Hepatocyte (in vitro differentiated cells): ENCODE measurements around the gene SIRPG.

Experiments
- EZH2 ChIP-seq: fragments of 200-600 bp; sonication (generic); IDR thresholded peaks from 2 replicates; pipeline ENCODE4 v1.6.1; 2016; ENCODE audit warnings: antibody characterized with exemption, mild to moderate bottlenecking, borderline replicate concordance
- EZH2phosphoT487 ChIP-seq: fragments of 200-600 bp; sonication (generic); IDR thresholded peaks from one replicate; pipeline ENCODE4 v1.6.1; 2018; ENCODE audit warnings: antibody characterized with exemption, mild to moderate bottlenecking, low read depth, moderate library complexity; ENCODE audit not compliant: unreplicated experiment, severe bottlenecking
- TF ChIP-seq, protein P1 (sequence below): fragments of 200-600 bp; sonication (generic); IDR thresholded peaks from 2 replicates; pipeline ENCODE4 v1.5.1; 2016; ENCODE audit warnings: antibody characterized with exemption, mild to moderate bottlenecking; ENCODE audit not compliant: poor library complexity

DNA sequence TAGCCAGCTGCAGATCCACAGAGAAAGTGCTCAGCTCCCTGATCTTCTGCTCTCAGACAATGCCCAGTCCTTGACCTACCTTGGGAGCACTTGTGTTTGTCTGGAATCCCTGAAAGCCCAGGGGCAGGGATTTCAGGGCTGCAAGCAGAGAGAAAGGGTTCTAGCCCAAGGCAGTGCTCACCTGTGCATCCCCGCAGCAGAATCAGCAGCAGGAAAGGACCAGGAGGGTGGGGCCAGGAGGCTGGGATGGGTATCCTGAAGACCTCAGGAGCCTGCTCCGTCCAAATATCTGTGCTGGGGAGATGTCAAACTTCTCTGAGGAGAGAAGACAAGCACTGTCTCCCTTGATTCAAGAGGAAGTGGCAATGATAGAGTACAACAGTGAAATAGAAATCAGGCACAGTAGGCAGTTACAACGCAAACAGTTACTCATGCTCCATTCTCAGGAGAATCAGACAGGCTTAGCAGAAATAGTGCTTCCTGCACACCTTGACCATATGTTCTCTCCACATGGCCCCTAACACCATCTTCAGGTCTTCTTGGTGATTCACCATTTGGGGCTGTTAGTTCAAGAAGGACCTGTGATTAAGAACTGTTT is 28.7 kb upstream of the SIRPG start:
- TF ChIP-seq, protein P1, sequence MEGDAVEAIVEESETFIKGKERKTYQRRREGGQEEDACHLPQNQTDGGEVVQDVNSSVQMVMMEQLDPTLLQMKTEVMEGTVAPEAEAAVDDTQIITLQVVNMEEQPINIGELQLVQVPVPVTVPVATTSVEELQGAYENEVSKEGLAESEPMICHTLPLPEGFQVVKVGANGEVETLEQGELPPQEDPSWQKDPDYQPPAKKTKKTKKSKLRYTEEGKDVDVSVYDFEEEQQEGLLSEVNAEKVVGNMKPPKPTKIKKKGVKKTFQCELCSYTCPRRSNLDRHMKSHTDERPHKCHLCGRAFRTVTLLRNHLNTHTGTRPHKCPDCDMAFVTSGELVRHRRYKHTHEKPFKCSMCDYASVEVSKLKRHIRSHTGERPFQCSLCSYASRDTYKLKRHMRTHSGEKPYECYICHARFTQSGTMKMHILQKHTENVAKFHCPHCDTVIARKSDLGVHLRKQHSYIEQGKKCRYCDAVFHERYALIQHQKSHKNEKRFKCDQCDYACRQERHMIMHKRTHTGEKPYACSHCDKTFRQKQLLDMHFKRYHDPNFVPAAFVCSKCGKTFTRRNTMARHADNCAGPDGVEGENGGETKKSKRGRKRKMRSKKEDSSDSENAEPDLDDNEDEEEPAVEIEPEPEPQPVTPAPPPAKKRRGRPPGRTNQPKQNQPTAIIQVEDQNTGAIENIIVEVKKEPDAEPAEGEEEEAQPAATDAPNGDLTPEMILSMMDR, result no peak
- TF ChIP-seq EZH2 (no peak), EZH2phosphoT487 (no peak)
